Hematopoietic multipotent progenitor cell (in vitro differentiated cells): ENCODE measurements around the gene ZNF607. TPM values are rescaled to one million over a fixed set of nuclear protein-coding genes. Genes with fewer than 3 reads are reported as not detected.
A peak's percentile ranks its signal among the peaks of the same experiment; 100 is the strongest.

Experiments
- DNase-seq, 3 donors: peaks; one replicate each; pipeline ENCODE4 v3.0.0-alpha.2; 2011 to 2015; ENCODE audit warnings: low read depth in 2 of 3, low spot score in 2 of 3
- small RNA-seq: library from RNA; depleted of rRNA; stranded (forward); fragments of <200 nt; gene quantifications from one replicate; pipeline ENCODE3, GENCODE V24; 2012
- total RNA-seq: library from RNA; depleted of rRNA; stranded (reverse); fragments of >200 nt; gene quantifications from one replicate; pipeline ENCODE4 v1.2.3, GENCODE V29; 2012

ZNF607 gene
- total RNA-seq, 1 donor, result 4.3 TPM

- peak; percentile 24 to 42 (median 41) for DNase-seq
These were observed 64.8 kb downstream of the ZNF607 start for GRCh38 chr19:37654629-37655300.

GRCh38 chr19:37654118-37654517, 65.4 kb downstream of the ZNF607 start:
- DNase-seq, result peak in 1 of 3 donors; percentile 3

Small RNA genes within 50 kb of the gene (small RNA-seq; reads per million reads assigned to genes)
- gene SELENOKP1, result not detected

Other genes with a start within 250 kb of the ZNF607 start
- gene ZNF793, start 212.8 kb downstream of the ZNF607 start, total RNA-seq, result 4.6 TPM
- gene ZNF571, start 125.0 kb downstream of the ZNF607 start, total RNA-seq, result 4.0 TPM
- gene ZNF540, start 124.9 kb downstream of the ZNF607 start, total RNA-seq, result 1.1 TPM
- gene ZFP30, start 64.3 kb downstream of the ZNF607 start, total RNA-seq, result 7.0 TPM
- gene ZNF573, start 59.8 kb upstream of the ZNF607 start, total RNA-seq, result 4.0 TPM
- gene WDR87, start 186.8 kb upstream of the ZNF607 start, total RNA-seq, result not detected
- gene SIPA1L3, start 187.4 kb upstream of the ZNF607 start, total RNA-seq, result 43.4 TPM